Lung (tissue), 12 donors: ENCODE results near the gene OVCH1. TPM values are rescaled to one million over a fixed set of nuclear protein-coding genes. Genes with fewer than 3 reads are reported as not detected.

ENCODE experiments used
- ATAC-seq: fragments of 200-7000 bp; cut with Tn5 transposase; one replicate; pipeline ENCODE4 v1.9.1; 2020; ENCODE audit warnings: moderate number of reproducible peaks; ENCODE audit not compliant: insufficient read depth, low FRiP score
- DNase-seq, 3 donors: peaks; one replicate each; pipeline ENCODE4 v3.0.0-alpha.2; 2013 to 2017
- H3K27ac ChIP-seq, 2 donors: one replicate each; pipeline ENCODE4 v1.5.1; 2013; ENCODE audit warnings: mild to moderate bottlenecking in 2 of 2, moderate library complexity in 2 of 2, control low read depth in 1 of 2, inconsistent platforms in 1 of 2, low read depth in 1 of 2, low read length in 1 of 2
- H3K27me3 ChIP-seq, 3 donors: one replicate each; pipeline ENCODE4 v1.5.1; 2013; ENCODE audit warnings: low read length in 2 of 3; ENCODE audit not compliant: control insufficient read depth in 3 of 3, insufficient read depth in 3 of 3
- H3K36me3 ChIP-seq, 4 donors: one replicate each; pipeline ENCODE4 v1.5.1; 2013; ENCODE audit warnings: low read length in 4 of 4, mild to moderate bottlenecking in 1 of 4, moderate library complexity in 1 of 4; ENCODE audit not compliant: control insufficient read depth in 4 of 4, insufficient read depth in 4 of 4
- H3K4me1 ChIP-seq, 5 donors: one replicate each; pipeline ENCODE4 v1.5.1; 2013; ENCODE audit warnings: low read length in 5 of 5, mild to moderate bottlenecking in 2 of 5, moderate library complexity in 1 of 5; ENCODE audit not compliant: control insufficient read depth in 5 of 5, insufficient read depth in 5 of 5
- H3K4me3 ChIP-seq: one replicate; pipeline ENCODE4 v1.5.1; 2013; ENCODE audit warnings: mild to moderate bottlenecking, control low read depth, moderate library complexity
- H3K9ac ChIP-seq, 2 donors: one replicate each; pipeline ENCODE4 v1.5.1; 2013; ENCODE audit warnings: low read length in 2 of 2, control low read depth in 1 of 2; ENCODE audit not compliant: insufficient read depth in 1 of 2
- H3K9me3 ChIP-seq, 4 donors: one replicate each; pipeline ENCODE4 v1.5.1; 2013; ENCODE audit warnings: low read length in 3 of 4, mild to moderate bottlenecking in 1 of 4, moderate library complexity in 1 of 4; ENCODE audit not compliant: control insufficient read depth in 4 of 4, insufficient read depth in 3 of 4
- WGBS, 2 donors: extraction: QIAGEN DNeasy Blood & Tissue Kit; methylation state at CpG; one replicate each; pipeline ENCODE4 v1.1.7; 2013; 5-methylcytosine and 5-hydroxymethylcytosine counted together
- polyA plus RNA-seq, 2 donors: library from polyadenylated mRNA; stranded (reverse); fragments of 200-250 nt; gene quantifications; one replicate each; pipeline ENCODE4 v1.2.1, GENCODE V29; 2013
- total RNA-seq, 2 donors: library from RNA; depleted of rRNA in 1 of 2; stranded (reverse); fragments of >200 nt in 1 of 2; gene quantifications; one replicate each; pipeline ENCODE4 v1.2.1, GENCODE V29; 2014 to 2021
- TF ChIP-seq, protein P1 (sequence below): IDR thresholded peaks from 2 replicates; pipeline ENCODE4 v1.5.1; 2012; ENCODE audit warnings: mild to moderate bottlenecking; ENCODE audit errors: control extremely low read depth, extremely low read depth
- donor health status: control.
- donor health status: control.
- donor health status: Bipolar disorder and iron deficiency.
- donor health status: healthy.
- donor health status: DM: yes; HTN: yes; CAD: no.

The OVCH1 gene
- total and polyA plus RNA-seq, 4 donors: 0.17 to 1.6 (median 0.69) TPM; not detected in 1

DNA sequence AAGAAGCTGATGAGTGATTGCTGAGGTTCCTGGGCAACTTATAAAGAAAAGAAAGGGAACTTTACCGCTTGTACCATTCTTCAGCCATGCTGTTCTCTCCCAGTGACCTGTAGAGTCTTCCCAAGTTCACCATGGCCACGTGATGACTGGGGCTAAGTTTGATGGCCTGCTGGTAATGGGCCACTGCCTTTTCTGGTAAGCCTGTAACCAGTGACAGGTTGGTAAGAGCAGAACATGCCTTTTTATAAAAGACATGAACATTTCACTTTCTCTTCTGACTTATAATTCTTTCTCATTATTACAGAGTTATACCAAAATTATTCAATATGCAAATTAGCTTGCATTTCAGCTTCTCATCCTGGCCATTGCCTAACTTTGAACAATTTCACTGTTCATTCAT is 20.9 kb upstream of the OVCH1 start:
- ATAC-seq: no peak
- Histone ChIP-seq H3K36me3 (peaks cover 0 to 10% (median under 1%) of the 10 kb centered on the region in 4 donors), H3K4me3 (no peak overlapping the region), H3K4me1 (peaks cover 0 to 2% (median 0%) of the 10 kb centered on the region in 5 donors), H3K27me3 (no peaks in the 10 kb centered on the region), H3K9ac (no peak overlapping the region), H3K9me3 (no peaks in the 10 kb centered on the region), H3K27ac (no peak overlapping the region)
- 85 to 89% methylated on average over 2 of the region's 2 CpGs for WGBS, 2 donors
- TF ChIP-seq, protein P1, sequence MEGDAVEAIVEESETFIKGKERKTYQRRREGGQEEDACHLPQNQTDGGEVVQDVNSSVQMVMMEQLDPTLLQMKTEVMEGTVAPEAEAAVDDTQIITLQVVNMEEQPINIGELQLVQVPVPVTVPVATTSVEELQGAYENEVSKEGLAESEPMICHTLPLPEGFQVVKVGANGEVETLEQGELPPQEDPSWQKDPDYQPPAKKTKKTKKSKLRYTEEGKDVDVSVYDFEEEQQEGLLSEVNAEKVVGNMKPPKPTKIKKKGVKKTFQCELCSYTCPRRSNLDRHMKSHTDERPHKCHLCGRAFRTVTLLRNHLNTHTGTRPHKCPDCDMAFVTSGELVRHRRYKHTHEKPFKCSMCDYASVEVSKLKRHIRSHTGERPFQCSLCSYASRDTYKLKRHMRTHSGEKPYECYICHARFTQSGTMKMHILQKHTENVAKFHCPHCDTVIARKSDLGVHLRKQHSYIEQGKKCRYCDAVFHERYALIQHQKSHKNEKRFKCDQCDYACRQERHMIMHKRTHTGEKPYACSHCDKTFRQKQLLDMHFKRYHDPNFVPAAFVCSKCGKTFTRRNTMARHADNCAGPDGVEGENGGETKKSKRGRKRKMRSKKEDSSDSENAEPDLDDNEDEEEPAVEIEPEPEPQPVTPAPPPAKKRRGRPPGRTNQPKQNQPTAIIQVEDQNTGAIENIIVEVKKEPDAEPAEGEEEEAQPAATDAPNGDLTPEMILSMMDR: no peak
- DNase-seq: no peak

DNA sequence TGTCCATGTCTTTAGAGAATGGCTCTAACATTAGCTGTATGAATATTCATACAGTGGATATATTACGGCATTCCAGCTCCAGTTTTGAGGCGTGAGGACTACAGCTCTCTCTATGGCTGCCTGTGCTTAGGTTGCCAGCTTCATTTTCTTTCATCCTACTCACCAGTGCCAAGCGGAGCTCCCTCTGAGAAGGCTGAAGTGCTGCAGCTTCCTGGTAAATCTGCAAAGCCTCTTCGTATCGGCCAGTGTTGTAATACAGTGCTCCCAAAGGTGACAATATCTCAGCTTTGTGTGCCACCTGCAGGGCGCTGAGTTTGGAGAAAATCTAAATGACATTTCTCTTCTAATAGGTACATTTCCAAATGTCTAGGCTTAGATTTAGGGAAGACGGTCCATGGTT is 19.8 kb upstream of the OVCH1 start:
- 68 to 69% methylated on average over 7 of the region's 7 CpGs for WGBS, 2 donors
- H3K4me1 ChIP-seq: no peaks in the 10 kb centered on the region
- no peak overlapping the region for H3K9ac ChIP-seq
- H3K36me3 ChIP-seq: peaks cover 0 to 10% (median under 1%) of the 10 kb centered on the region in 4 donors
- ATAC-seq: peak; percentile 55
- H3K27me3 ChIP-seq: no peaks in the 10 kb centered on the region
- no peak overlapping the region for H3K27ac ChIP-seq
- no peaks in the 10 kb centered on the region for H3K9me3 ChIP-seq
- H3K4me3 ChIP-seq: no peak overlapping the region
- peak in 1 of 3 donors; percentile 9 for DNase-seq
- TF ChIP-seq, protein P1: no peak

DNA sequence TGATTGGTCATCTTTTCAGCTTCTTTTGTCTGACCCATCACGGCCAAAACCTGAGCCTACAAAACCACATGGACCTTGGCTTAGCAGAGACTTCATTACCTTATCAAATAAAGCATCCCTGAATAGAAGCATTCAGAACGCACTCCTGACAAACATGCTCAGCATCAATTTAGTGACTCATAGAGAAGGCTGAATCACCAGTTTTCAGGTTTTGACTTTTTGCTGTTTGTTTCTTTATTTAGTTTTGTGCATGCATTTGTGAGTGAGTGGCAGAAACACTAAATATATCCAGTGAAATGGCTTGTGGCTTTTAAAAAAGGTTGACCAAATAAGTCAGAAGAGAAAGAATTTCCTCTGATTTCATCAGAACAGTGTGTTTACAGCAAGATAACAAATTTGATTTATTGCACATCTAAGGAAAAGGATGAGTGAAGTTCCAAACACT is 19.0 kb upstream of the OVCH1 start:
- ATAC-seq (no peak), DNase-seq (no peak)
- Histone ChIP-seq H3K27ac (no peak overlapping the region), H3K4me1 (no peaks in the 10 kb centered on the region), H3K27me3 (no peaks in the 10 kb centered on the region), H3K9ac (no peak overlapping the region), H3K9me3 (no peaks in the 10 kb centered on the region), H3K36me3 (peaks cover 0 to 10% (median under 1%) of the 10 kb centered on the region in 4 donors), H3K4me3 (no peak overlapping the region)
- WGBS, 2 donors: 71 to 79% methylated on average over 2 of the region's 2 CpGs
- TF ChIP-seq, protein P1: no peak
